ENCODE results near the gene BLCAP.

- TF ChIP-seq POLR2AphosphoS5 (IDR thresholded peaks at IDR 0.05; ENCODE audit: borderline replicate concordance, low read depth, low read length) (no peak), EZH2 (IDR thresholded peaks at IDR 0.05) (no peak), FOXP2 (optimal IDR thresholded peaks at IDR 0.05; ENCODE audit: control extremely low read depth, extremely low read length, insufficient read depth) (no peak)
Measured at GRCh38 chr20:37562695-37563480, 35.2 kb upstream of the BLCAP start.
